Measurements from ENCODE around the gene AMIGO3.

Gene AMIGO3

DNA sequence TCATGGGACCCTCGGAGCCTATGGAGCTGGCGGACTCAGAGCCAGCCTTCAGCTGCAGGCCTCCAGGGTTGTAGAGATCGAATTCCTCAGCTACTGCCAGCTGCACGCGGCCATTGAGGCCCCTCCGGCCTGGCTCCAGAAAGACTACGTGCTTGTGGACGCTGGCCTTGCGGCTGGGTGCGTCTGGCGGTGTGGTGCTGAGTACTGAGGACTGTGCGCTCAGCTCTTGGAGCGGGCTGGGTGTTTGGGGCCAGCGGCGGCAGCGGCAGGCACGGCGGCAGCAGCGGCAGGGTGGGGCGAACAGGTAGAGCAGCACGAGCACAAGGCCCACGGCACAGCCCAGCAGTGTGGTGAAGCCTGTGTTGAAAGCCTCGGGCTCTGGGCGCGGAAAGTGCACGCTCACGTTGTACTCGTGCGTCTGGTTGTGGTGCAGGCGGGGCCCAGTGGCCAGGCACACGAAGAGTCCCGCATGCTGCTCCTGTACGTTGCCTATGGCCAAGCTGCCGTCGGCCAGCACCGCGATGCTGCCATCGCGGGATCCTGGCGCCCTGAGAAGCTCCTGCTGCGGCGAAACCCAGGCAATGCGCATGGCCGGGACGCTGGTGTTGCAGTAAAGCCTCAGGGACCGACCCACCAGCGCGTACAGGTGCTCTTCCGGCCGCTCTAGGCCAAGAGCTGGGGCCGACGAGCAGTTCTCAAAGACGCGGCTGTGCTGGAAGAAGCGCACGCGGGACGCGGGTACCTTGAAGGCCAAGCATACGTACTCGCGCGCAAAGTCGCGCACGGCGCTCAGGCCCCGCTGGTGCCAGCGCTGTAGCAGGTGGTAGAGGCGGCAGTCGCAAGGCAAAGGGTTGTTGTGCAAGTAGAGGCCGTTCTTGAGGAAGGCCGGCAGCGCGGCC is 1.3 kb downstream of the AMIGO3 start:
- Histone ChIP-seq H3K27ac (ENCODE audit: low read length) (no peak overlapping the region), H3K36me3 (ENCODE audit: control insufficient read depth in 2 of 2, insufficient read depth in 2 of 2, low read length in 2 of 2) (peaks cover 13 to 25% of the 10 kb centered on the region in 2 donors), H3K27me3 (ENCODE audit: control insufficient read depth in 1 of 2, insufficient read depth in 2 of 2, low read length in 2 of 2) (peaks cover 0 to 3% of the 10 kb centered on the region in 2 donors), H3K4me1 (ENCODE audit: control insufficient read depth, insufficient read depth, low read length) (peaks cover 24% of the 10 kb centered on the region), H3K4me3 (ENCODE audit: low read length in 2 of 2) (peak overlapping the region; percentile 70 to 83), H3K9me3 (ENCODE audit: control insufficient read depth in 2 of 2, low read length in 2 of 2) (no peaks in the 10 kb centered on the region), H3K9ac (ENCODE audit: low read length in 2 of 2) (no peak overlapping the region)

DNA sequence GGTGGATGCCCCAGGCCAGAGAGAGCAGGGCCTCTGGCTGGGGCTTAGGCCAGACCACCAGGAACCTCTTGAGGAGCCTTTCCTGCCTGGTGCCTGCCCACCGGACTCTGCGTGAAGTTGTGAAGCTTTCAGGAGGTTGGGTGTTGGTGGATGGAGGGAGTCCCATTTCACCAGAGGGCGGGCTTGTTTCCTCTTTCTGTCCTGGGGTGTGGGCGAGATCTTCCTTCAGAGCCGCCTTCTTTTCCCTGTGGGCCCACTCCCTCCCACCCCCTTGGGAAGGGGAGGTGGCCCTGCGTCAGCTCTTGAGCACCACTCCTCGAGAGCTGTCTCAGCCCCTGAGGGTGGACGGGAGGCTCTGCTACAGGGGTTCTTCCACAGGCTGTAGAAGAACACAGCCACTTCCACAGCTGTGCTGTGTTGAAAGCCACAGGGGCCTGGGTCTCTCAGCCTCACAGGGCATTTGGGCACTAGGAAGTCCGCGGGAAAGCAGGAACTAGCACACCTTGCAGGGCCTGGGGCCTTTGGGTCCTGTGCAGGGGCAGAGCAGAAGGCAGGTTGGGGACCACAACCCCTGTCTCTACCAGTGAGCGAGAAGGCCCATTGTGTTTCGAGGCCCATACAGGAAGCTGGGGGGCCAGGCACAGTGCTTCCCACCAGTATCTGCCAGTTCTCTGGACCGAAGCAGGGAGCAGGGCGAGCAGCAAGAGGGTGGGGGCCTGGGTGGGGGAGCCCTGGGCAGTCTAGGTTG is 2.1 kb downstream of the AMIGO3 start:
- H3K9me3 ChIP-seq (ENCODE audit: control insufficient read depth in 2 of 2, low read length in 2 of 2) = no peaks in the 10 kb centered on the region
- H3K4me3 ChIP-seq (ENCODE audit: low read length in 2 of 2) = no peak overlapping the region
- H3K27me3 ChIP-seq (ENCODE audit: control insufficient read depth in 1 of 2, insufficient read depth in 2 of 2, low read length in 2 of 2) = peaks cover 0 to 3% of the 10 kb centered on the region in 2 donors
- peaks cover 16% of the 10 kb centered on the region for H3K4me1 ChIP-seq (ENCODE audit: control insufficient read depth, insufficient read depth, low read length)
- peaks cover 13 to 29% of the 10 kb centered on the region in 2 donors for H3K36me3 ChIP-seq (ENCODE audit: control insufficient read depth in 2 of 2, insufficient read depth in 2 of 2, low read length in 2 of 2)
- no peak overlapping the region for H3K9ac ChIP-seq (ENCODE audit: low read length in 2 of 2)
- no peak overlapping the region for H3K27ac ChIP-seq (ENCODE audit: low read length)

DNA sequence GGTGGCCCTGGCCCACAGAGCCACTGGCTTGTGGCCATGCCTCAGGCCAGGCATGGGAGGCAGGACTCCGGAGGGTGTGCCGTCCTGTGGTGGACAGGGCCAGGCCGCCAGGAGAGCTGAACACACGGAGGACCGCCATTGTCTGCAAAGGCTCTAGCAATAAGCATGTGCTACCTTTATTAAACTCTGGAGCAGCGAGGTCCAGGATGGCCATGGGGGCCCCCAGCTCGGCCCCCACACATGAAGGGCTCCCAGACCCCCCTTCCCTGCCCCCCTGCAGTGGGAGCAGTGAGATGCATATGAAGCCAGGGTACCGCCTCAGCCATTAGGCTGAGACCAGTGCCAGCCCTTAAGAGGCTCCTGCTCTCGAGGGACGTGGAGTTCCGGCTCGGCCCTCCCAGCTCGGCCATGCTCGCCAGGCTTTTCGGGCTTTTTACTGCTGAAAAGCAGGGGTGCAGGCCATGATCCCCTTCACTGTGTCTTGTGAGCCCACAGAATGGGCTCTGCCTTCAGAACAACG is 2.7 kb downstream of the AMIGO3 start:
- Histone ChIP-seq H3K9me3 (ENCODE audit: control insufficient read depth in 2 of 2, low read length in 2 of 2) (no peaks in the 10 kb centered on the region), H3K4me3 (ENCODE audit: low read length in 2 of 2) (no peak overlapping the region), H3K36me3 (ENCODE audit: control insufficient read depth in 2 of 2, insufficient read depth in 2 of 2, low read length in 2 of 2) (peaks cover 13 to 30% of the 10 kb centered on the region in 2 donors), H3K27ac (ENCODE audit: low read length) (no peak overlapping the region), H3K4me1 (ENCODE audit: control insufficient read depth, insufficient read depth, low read length) (peaks cover 13% of the 10 kb centered on the region), H3K27me3 (ENCODE audit: control insufficient read depth in 1 of 2, insufficient read depth in 2 of 2, low read length in 2 of 2) (peaks cover 0 to 3% of the 10 kb centered on the region in 2 donors), H3K9ac (ENCODE audit: low read length in 2 of 2) (no peak overlapping the region)

DNA sequence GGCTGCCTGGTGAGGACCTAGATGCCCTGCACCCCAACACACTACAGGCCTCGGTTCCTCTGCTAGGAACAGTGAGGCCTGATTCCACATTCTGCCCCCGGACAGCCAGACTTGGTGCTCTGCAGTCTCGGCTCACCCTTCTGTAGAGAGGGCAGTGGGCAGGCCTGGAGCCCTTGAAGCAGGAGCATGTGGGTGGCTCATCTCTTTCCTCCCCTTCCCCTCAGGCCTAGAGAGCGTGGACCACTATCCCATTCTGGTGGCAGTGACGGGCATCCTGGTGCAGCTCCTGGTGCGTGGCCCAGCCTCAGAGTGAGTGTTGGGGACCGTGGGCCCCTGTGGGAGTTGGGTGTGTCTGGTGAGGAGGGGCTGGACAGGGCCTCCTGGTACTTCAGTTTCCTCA is 3.3 kb downstream of the AMIGO3 start:
- Histone ChIP-seq H3K9ac (ENCODE audit: low read length in 2 of 2) (no peak overlapping the region), H3K36me3 (ENCODE audit: control insufficient read depth in 2 of 2, insufficient read depth in 2 of 2, low read length in 2 of 2) (peaks cover 10 to 31% of the 10 kb centered on the region in 2 donors)

DNA sequence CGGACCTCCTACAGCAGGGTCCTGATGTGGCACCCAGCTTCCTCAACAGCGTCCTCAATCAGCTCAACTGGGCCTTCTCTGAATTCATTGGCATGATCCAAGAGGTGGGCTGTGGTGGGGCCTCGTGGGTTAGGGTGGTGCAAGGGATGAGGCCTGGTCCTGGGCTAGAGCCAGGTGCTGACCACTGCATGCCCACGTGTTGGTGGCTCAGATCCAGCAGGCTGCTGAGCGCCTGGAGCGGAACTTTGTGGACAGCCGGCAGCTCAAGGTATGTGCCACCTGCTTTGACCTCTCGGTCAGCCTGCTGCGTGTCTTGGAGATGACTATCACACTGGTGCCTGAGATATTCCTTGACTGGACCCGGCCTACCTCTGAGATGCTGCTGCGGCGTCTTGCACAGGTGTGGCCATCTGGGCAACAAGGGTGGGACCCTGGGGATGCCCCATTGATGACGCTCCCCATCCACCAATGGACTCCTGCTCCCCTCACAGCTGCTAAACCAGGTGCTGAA is 3.8 kb downstream of the AMIGO3 start:
- peaks cover 0 to 3% of the 10 kb centered on the region in 2 donors for H3K27me3 ChIP-seq (ENCODE audit: control insufficient read depth in 1 of 2, insufficient read depth in 2 of 2, low read length in 2 of 2)
- no peak overlapping the region for H3K9ac ChIP-seq (ENCODE audit: low read length in 2 of 2)
- peaks cover 10 to 29% of the 10 kb centered on the region in 2 donors for H3K36me3 ChIP-seq (ENCODE audit: control insufficient read depth in 2 of 2, insufficient read depth in 2 of 2, low read length in 2 of 2)
- no peaks in the 10 kb centered on the region for H3K9me3 ChIP-seq (ENCODE audit: control insufficient read depth in 2 of 2, low read length in 2 of 2)
- H3K4me3 ChIP-seq (ENCODE audit: low read length in 2 of 2) = no peak overlapping the region
- H3K4me1 ChIP-seq (ENCODE audit: control insufficient read depth, insufficient read depth, low read length) = peaks cover 13% of the 10 kb centered on the region
- no peak overlapping the region for H3K27ac ChIP-seq (ENCODE audit: low read length)

More for the DNA sequence above, 3.3 kb downstream of the AMIGO3 start:
- Histone ChIP-seq H3K4me3 (ENCODE audit: low read length in 2 of 2) (no peak overlapping the region), H3K4me1 (ENCODE audit: control insufficient read depth, insufficient read depth, low read length) (peaks cover 13% of the 10 kb centered on the region), H3K27ac (ENCODE audit: low read length) (no peak overlapping the region), H3K9me3 (ENCODE audit: control insufficient read depth in 2 of 2, low read length in 2 of 2) (no peaks in the 10 kb centered on the region), H3K27me3 (ENCODE audit: control insufficient read depth in 1 of 2, insufficient read depth in 2 of 2, low read length in 2 of 2) (peaks cover 0 to 3% of the 10 kb centered on the region in 2 donors)

DNA sequence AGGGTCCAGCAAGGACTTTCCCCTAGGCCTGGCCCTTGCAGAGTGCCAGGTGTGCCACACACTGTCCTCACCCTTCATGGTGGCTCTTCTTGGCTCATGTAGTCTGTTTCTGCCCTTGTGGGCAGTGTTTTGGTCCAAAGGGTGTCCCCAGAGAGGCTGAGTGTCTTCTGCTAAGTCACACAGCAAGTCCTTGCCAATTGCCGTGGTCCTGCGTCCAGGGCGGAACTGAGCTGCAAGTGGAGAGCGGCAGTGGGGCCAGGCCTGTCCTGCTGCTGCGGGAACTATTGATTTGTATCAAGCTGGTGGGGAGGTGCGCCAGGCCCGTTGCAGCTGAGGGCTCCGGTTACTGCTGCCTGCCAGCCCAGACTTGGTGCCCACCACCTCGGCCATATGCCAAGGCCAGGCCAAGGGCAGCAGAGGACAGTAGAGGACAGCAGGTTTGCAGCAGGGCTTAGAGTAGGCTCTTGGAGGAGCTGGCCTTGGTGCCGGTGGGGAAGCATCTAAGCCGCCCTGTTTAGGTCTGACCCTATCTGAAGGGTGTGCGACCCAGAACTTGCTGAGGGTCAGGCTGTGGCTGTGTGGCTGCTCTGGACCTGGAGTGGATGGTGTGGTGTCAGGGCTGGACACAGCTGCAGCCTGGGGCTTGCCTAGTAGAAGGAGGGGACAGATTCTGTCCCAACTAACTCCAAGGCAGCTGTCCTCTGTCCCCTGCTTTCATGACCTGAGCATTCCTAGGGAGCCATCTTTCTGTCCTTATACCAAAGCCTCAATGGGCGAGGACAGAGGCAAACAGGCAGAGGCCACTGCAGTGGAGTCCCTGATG is 4.5 kb downstream of the AMIGO3 start:
- H3K27me3 ChIP-seq (ENCODE audit: control insufficient read depth in 1 of 2, insufficient read depth in 2 of 2, low read length in 2 of 2) = peaks cover 0 to 3% of the 10 kb centered on the region in 2 donors
- peaks cover 13% of the 10 kb centered on the region for H3K4me1 ChIP-seq (ENCODE audit: control insufficient read depth, insufficient read depth, low read length)
- no peak overlapping the region for H3K27ac ChIP-seq (ENCODE audit: low read length)
- no peak overlapping the region for H3K4me3 ChIP-seq (ENCODE audit: low read length in 2 of 2)
- H3K36me3 ChIP-seq (ENCODE audit: control insufficient read depth in 2 of 2, insufficient read depth in 2 of 2, low read length in 2 of 2) = peaks cover 10 to 29% of the 10 kb centered on the region in 2 donors
- no peak overlapping the region for H3K9ac ChIP-seq (ENCODE audit: low read length in 2 of 2)
- H3K9me3 ChIP-seq (ENCODE audit: control insufficient read depth in 2 of 2, low read length in 2 of 2) = no peaks in the 10 kb centered on the region

DNA sequence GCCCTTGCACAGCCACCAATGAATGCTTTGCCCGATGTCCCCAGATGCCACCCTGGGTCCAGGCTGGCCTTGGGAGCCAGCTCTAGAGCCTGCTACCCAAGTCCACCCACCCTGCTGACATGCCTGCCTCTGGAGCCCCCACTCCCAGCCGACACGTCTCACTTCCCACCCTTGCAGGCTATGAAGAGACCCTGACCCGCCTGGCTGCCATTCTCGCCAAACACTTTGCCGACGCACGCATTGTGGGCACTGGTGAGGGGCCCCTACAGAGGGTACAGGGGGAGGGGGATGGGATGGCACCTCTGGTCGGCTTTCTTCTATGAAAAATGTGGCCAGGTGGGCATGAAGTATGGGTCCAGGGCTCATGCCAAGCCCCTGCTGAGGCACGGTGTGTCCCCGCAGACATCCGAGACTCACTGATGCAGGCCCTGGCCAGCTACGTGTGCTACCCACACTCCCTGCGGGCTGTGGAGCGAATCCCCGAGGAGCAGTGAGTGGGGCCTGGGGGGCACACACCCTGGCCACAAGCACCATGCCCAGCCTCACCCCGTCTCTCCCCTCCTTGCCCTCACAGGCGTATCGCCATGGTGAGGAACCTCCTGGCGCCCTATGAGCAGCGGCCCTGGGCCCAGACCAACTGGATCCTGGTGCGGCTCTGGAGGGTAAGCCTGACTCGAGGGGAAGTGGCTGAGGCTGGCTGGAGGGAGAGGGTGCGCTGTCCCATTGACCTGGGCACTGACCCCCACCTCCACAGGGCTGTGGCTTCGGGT is 6.0 kb downstream of the AMIGO3 start:
- no peak overlapping the region for H3K4me3 ChIP-seq (ENCODE audit: low read length in 2 of 2)
- H3K9ac ChIP-seq (ENCODE audit: low read length in 2 of 2) = no peak overlapping the region
- no peak overlapping the region for H3K27ac ChIP-seq (ENCODE audit: low read length)
- H3K9me3 ChIP-seq (ENCODE audit: control insufficient read depth in 2 of 2, low read length in 2 of 2) = no peaks in the 10 kb centered on the region
- H3K27me3 ChIP-seq (ENCODE audit: control insufficient read depth in 1 of 2, insufficient read depth in 2 of 2, low read length in 2 of 2) = peaks cover 0 to 1% of the 10 kb centered on the region in 2 donors
- H3K4me1 ChIP-seq (ENCODE audit: control insufficient read depth, insufficient read depth, low read length) = peaks cover 3% of the 10 kb centered on the region
- peaks cover 10 to 29% of the 10 kb centered on the region in 2 donors for H3K36me3 ChIP-seq (ENCODE audit: control insufficient read depth in 2 of 2, insufficient read depth in 2 of 2, low read length in 2 of 2)

DNA sequence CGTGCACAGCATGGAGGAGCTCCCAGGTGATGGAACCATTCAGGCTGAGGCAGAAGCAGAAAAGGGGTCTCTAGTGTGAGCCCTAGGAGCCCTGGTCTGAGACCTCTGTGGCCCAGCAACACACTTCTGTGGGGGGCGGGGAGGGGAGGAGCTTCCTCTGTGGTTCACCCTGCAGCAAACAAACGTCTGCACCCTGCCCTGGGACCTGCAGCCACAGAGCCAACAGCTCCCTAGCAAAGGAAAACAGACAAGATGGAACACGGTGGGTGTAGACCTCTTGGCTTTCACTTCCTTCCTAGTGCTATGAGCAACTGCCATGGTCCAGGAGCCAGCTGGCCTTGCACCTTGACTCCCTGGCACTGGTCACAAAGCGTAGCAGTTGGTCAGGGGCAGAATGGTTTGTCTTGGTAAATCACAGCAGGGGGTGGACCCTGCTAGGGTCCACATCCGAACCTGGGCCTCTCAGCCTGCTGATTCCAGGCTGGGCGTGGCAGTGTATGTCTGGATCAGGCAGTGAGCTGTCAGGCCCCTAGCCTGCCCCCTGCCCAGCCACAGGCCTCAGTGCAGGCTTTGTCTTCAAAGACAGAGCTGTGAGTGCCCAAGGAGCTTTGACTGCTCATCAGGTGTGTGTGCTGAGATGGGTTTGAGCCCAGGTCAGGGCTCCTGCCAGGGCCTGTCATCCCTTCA is 6.7 kb downstream of the AMIGO3 start:
- no peaks in the 10 kb centered on the region for H3K27me3 ChIP-seq (ENCODE audit: control insufficient read depth in 1 of 2, insufficient read depth in 2 of 2, low read length in 2 of 2)
- H3K27ac ChIP-seq (ENCODE audit: low read length) = no peak overlapping the region
- H3K36me3 ChIP-seq (ENCODE audit: control insufficient read depth in 2 of 2, insufficient read depth in 2 of 2, low read length in 2 of 2) = peaks cover 14 to 29% of the 10 kb centered on the region in 2 donors
- H3K9me3 ChIP-seq (ENCODE audit: control insufficient read depth in 2 of 2, low read length in 2 of 2) = no peaks in the 10 kb centered on the region
- no peaks in the 10 kb centered on the region for H3K4me1 ChIP-seq (ENCODE audit: control insufficient read depth, insufficient read depth, low read length)
- H3K4me3 ChIP-seq (ENCODE audit: low read length in 2 of 2) = no peak overlapping the region
- no peak overlapping the region for H3K9ac ChIP-seq (ENCODE audit: low read length in 2 of 2)

DNA sequence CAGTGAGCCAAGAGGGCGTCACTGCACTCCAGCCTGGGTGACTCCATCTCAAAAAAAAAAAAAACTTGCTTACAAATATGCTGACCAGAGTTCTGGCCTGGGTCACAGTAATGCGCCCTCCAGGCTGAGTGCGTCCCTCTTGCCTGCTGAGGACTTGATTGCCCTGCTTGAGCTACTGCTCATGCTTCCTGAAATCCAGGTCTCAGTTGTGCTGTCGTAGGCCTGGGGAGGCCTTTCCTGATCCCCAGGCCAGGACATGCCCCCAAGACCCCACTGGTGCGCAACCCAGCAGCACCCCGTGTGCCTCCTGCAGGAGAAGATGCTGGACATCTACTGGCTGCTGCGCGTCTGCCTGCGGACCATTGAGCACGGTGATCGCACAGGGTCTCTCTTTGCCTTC is 7.3 kb downstream of the AMIGO3 start:
- H3K27me3 ChIP-seq (ENCODE audit: control insufficient read depth in 1 of 2, insufficient read depth in 2 of 2, low read length in 2 of 2) = no peaks in the 10 kb centered on the region
- no peak overlapping the region for H3K9ac ChIP-seq (ENCODE audit: low read length in 2 of 2)
- H3K9me3 ChIP-seq (ENCODE audit: control insufficient read depth in 2 of 2, low read length in 2 of 2) = no peaks in the 10 kb centered on the region
- no peaks in the 10 kb centered on the region for H3K4me1 ChIP-seq (ENCODE audit: control insufficient read depth, insufficient read depth, low read length)
- H3K4me3 ChIP-seq (ENCODE audit: low read length in 2 of 2) = no peak overlapping the region
- H3K27ac ChIP-seq (ENCODE audit: low read length) = no peak overlapping the region
- peaks cover 14 to 30% of the 10 kb centered on the region in 2 donors for H3K36me3 ChIP-seq (ENCODE audit: control insufficient read depth in 2 of 2, insufficient read depth in 2 of 2, low read length in 2 of 2)

Data from stomach smooth muscle (tissue), 2 donors.